ENCODE measurements around the gene CENPO.

DNA sequence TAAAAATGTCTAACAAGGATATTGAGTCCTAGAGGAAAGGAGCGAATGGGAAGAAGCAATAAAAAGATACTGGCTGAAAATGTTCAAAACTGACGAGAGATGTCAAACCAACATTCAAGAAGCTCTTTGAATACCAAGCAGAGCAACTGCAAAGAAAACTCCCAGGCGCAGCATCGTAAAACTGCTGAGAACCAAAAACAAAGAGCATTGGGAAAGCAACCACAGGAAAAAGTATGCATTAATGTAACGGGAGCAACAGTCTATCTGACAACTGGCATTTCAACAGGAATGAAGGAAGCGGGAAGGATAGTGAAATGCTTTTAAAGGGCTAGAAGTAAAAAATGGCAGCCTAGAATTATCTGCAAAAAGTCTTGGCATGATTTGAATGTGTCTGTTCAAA is 73.7 kb downstream of the CENPO start:
- TF ChIP-seq NFRKB (IDR thresholded peaks at IDR 0.05) (no peak), FOXA1 (IDR thresholded peaks at IDR 0.05) (no peak), ZNF384 (IDR thresholded peaks at IDR 0.05) (no peak), SP1 (IDR thresholded peaks at IDR 0.05) (no peak), FOXK2 (IDR thresholded peaks at IDR 0.05) (no peak), SUZ12 (IDR thresholded peaks at IDR 0.05) (no peak), FOXM1 (IDR thresholded peaks at IDR 0.05; ENCODE audit: borderline replicate concordance) (no peak), TARDBP (IDR thresholded peaks at IDR 0.05) (no peak), ELF4 (IDR thresholded peaks at IDR 0.05) (no peak)
